Measurements from ENCODE around the gene LIN7A.
"Not testable (repeated sequence)": the region's sequence is repeated elsewhere in the genome, so short reads cannot be mapped to it uniquely, and the experiment has no call there.

The LIN7A gene

DNA sequence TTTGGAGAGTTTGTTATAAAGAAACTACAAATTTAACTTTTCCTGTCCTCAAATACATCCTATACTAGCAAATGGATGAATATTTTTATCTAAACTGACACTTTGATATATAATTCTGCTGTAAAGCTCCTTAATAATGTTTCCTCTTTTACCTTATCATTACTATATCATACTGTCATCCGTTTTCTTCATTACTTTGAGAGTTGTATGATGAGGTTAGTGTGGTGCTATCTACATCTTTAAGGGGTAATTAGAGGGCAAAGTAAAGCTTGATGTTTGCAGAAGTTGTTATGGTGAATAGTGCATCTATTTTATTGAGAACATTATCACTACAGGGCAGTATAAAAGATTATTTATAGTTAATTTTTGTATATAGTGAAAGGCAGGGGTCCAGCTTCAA, 36.1 kb downstream of the LIN7A start:
- no peak for DNase-seq (ENCODE audit: low read depth)

DNA sequence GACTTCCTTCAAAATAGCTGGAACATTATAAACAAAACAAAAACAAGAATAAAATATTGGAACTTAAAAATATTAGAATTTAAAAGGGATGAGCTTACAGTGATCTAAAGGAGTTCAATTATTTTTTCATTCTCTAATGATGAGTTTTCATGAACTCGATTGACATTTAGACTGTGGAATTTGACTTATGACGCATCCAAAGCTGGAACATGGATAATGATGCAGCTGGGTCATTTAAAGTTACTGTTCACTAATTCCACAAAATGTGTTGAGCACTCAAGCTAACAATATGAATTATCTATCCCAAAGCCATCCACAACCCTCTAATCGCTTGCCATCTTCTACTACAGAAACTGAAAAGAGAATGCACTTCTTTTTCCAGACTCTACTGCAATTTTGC, 42.5 kb downstream of the LIN7A start:
- no peak for DNase-seq (ENCODE audit: low read depth)
- TF ChIP-seq, protein P1, sequence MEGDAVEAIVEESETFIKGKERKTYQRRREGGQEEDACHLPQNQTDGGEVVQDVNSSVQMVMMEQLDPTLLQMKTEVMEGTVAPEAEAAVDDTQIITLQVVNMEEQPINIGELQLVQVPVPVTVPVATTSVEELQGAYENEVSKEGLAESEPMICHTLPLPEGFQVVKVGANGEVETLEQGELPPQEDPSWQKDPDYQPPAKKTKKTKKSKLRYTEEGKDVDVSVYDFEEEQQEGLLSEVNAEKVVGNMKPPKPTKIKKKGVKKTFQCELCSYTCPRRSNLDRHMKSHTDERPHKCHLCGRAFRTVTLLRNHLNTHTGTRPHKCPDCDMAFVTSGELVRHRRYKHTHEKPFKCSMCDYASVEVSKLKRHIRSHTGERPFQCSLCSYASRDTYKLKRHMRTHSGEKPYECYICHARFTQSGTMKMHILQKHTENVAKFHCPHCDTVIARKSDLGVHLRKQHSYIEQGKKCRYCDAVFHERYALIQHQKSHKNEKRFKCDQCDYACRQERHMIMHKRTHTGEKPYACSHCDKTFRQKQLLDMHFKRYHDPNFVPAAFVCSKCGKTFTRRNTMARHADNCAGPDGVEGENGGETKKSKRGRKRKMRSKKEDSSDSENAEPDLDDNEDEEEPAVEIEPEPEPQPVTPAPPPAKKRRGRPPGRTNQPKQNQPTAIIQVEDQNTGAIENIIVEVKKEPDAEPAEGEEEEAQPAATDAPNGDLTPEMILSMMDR (IDR thresholded peaks at IDR 0.05; ENCODE audit: low read depth, low read length, missing control alignments): no peak
- H3K4me3 ChIP-seq (ENCODE audit: low read depth, low read length): no peak overlapping the region

More for the DNA sequence above, 36.1 kb downstream of the LIN7A start:
- TF ChIP-seq, protein P1 (IDR thresholded peaks at IDR 0.05; ENCODE audit: low read depth, low read length, missing control alignments): no peak
- no peak overlapping the region for H3K4me3 ChIP-seq (ENCODE audit: low read depth, low read length)

DNA sequence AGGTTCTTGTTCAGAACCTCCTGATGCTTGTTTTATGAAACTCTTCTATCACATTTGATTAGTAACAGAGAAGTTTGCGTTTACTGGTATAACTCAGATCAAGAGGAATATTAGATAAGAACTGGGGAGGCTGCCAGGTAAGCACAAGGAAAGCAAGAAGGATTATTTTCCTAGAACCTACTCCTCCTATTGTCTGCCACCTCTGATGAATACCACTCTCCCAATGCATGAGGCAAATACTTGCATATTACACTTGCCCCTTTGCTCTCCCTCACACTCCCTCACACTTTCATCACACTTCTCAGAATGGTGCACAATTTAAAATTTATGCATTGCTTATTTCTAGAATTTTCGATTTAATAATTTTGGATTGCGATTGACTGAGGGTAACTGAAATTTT, 43.6 kb downstream of the LIN7A start:
- TF ChIP-seq, protein P1 (IDR thresholded peaks at IDR 0.05; ENCODE audit: low read depth, low read length, missing control alignments): no peak
- no peak for DNase-seq (ENCODE audit: low read depth)
- no peak overlapping the region for H3K4me3 ChIP-seq (ENCODE audit: low read depth, low read length)

DNA sequence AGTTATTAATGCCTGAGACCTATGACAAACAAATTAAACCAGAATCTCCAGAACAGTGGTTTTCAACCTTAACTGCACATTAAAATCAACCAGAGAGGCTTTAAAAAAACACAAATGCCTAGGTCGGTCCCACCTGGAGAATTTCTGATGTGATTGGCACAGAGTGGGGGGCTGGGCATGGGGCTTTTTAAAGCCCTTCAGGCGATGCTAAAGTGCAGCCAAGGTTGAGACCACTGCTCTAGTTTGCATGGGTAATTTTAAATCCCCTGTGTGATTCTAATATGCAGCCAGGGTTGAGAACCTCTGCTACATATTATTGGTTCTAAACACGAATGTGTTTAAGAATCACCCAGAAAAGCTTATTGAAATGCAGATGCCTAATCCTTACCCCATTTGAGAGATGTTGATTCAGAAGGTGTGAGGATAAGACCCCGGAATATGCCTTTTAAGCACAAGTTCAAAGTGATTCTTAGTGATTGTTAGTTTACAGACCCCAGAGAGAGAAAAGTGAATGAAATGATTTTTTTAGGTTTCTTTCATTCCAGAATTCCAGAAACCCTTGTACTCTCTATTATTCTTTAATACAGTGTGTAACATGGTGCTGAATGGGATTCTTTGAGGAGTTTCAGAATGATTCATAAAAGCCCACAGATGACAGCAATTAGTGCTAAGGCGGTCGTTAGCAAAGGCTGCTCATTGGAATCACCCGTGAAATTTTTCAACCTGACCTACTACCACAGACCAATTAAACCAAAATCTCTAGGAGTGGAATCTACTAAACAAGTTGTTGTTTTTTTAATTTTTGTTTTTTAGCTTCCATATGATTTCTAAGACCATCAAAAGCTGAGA, 44.9 kb downstream of the LIN7A start:
- H3K4me3 ChIP-seq (ENCODE audit: low read depth, low read length): no peak overlapping the region
- TF ChIP-seq, protein P1 (IDR thresholded peaks at IDR 0.05; ENCODE audit: low read depth, low read length, missing control alignments): no peak
- DNase-seq (ENCODE audit: low read depth): no peak

DNA sequence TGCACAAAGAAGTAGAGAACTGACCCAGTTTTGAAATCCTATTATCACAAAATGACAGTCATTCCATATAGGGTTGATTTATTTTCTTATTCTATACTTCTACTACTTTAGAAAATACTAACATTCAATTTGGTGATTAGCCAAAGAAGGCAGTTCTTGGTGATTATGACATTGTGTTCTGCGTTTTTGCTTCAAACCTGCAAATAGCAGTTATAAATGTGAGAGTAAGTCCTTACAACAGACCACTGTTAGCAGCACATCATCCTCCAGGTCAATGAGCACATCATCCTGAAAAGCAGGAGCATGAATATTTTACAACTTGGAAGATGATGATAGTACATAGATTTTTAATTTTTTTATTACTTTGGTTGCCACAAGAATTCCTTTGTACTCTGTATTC, 53.1 kb downstream of the LIN7A start:
- DNase-seq (ENCODE audit: low read depth): no peak
- TF ChIP-seq, protein P1 (IDR thresholded peaks at IDR 0.05; ENCODE audit: low read depth, low read length, missing control alignments): no peak
- no peak overlapping the region for H3K4me3 ChIP-seq (ENCODE audit: low read depth, low read length)

DNA sequence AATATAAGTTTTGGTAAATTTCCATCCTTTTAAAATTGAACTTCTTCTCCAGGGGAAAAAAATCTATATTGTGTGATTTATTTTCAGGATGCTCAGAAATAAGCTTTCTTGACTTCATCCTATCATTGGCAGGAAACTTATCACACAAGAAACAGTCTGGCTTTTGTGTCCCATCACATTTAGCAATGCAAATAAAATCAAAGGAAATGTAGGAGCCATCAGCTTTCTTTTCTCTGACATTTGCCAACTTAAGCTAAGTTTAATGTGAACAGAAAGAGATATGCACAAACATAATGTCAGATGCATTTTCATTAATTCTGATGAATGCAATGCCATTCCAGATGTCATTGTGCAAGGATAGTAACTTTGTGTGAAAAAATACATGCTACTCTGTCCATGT, 56.6 kb downstream of the LIN7A start:
- DNase-seq (ENCODE audit: low read depth): no peak
- H3K4me3 ChIP-seq (ENCODE audit: low read depth, low read length): no peak overlapping the region
- TF ChIP-seq, protein P1 (IDR thresholded peaks at IDR 0.05; ENCODE audit: low read depth, low read length, missing control alignments): no peak

DNA sequence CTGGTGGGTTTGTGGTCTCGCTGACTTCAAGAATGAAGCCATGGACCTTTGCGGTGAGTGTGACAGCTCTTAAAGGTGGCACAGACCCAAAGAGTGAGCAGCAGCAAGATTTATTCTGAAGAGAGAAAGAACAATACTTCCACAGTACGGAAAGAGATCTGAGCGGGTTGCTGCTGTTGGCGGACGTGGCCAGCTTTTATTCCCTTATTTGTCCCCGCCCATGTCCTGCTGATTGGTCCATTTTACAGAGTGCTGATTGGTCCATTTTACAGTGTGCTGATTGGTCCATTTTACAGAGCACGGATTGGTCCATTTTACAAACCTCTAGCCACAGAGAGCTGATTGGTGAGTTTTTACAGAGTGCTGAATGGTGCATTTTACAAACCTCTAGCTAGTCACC, 59.3 kb downstream of the LIN7A start:
- not testable (repeated sequence) for H3K4me3 ChIP-seq (ENCODE audit: low read depth, low read length); DNase-seq (ENCODE audit: low read depth)

All from GM12864 (cell line).